HuH-7 (cell line): ENCODE data around the gene LIG1.

ENCODE experiments used
- DNase-seq: peaks from one replicate; pipeline ENCODE4 v3.0.0; 2011; ENCODE audit warnings: low spot score

The LIG1 gene

DNA sequence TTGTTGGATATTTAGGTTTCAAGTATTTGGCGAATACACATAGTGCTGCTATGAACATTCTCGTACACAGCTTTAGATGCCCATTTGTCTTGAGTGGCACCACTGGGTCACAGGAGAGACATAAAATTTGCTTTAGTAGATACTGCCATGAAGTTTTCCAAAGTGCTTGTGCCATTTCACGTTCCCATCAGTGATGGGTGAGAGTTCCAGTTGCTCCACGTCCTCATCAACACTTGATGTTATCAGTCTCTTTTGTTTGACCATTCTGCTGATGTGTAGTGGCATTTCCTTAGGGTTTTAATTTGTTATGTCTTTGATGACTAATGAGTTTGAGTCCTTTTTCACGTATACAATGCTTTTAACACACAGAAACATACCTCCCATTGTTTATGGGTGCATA lies 11.4 kb upstream of the LIG1 start:
- no peak for DNase-seq

DNA sequence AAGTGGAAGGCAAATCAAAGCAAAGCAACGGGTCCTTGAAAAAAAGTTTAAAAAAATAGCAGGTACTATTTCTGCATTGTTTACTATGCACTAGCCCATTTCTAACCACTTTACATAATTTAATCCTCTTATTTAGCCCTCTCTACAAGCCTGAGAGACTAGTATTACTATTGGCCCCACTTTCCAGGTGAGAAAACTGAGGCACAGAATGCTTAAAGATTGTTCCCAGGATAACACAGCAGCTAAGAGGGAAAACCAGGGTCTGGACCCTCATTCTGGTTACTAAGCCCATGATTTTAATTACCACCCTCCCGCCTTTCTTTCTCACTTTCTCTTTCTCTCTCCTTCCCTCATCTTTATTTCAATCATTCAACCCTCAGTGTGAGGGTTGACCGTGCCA lies 6.1 kb upstream of the LIG1 start:
- no peak for DNase-seq

DNA sequence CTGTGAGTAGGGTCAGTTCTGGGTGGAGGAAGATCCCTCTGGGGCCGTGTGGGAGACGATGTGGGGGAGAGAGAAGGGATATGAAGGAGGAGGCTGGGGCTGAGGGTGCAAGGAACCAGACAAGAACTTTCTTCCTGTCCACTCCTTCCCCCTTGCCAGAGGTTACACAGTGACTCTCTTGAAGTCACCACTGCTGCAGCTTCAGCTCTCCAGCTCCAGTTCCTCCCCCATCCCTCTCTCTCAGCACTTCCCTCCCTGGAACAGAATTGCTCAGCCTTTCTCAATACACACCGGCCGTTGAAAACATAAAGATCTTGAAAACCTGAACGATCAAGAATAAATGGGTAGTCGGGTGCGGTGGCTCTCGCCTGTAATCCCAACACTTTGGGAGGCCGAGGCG lies 5.4 kb upstream of the LIG1 start:
- DNase-seq, result no peak

DNA sequence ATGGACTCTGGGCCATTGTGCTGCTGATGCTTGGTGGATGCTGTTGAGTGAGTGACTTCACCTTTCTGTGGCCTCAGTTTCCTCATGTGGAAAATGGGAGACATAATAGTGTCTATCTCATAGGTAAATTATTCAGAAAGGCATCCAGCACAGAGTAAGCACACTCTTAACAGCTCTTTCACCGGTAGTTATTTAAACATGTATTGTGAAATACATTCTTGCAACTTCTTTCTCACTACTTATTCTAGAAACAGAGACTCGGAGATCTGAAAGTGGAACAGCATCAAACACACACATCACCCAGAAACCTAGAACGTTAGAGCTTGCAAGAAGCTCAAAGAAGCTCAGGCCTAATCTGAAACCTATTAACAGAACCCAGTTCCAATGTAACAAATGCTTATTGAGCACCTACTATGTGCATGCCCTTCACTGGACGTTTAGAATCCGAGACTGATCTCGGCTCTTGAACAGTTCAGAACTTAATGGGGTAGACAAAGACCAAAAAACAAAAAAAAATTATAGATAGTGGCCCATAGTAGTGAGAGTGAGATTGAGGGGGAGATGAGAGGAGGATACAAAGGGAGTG lies 4.4 kb upstream of the LIG1 start:
- DNase-seq, result no peak

DNA sequence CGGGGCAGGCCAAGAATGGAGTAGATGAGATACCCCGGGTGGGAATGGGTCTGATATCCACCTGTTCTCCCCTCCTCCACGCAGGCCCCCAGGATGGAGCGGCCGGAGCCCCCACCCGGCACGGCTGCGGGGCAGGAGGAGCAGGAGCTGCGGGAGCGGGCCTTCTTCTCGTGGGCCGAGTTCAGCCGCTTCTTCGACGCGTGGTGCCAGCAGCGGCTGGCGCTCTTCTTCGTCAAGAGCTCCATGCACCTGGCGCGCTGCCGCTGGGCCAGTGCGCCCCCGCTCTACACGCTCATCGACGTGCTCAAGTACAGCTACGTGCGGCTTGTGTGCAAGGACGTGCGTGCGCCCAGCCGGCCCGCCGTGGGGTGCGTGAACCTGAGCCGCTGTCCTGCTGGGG lies 1.6 kb upstream of the LIG1 start:
- no peak for DNase-seq

DNA sequence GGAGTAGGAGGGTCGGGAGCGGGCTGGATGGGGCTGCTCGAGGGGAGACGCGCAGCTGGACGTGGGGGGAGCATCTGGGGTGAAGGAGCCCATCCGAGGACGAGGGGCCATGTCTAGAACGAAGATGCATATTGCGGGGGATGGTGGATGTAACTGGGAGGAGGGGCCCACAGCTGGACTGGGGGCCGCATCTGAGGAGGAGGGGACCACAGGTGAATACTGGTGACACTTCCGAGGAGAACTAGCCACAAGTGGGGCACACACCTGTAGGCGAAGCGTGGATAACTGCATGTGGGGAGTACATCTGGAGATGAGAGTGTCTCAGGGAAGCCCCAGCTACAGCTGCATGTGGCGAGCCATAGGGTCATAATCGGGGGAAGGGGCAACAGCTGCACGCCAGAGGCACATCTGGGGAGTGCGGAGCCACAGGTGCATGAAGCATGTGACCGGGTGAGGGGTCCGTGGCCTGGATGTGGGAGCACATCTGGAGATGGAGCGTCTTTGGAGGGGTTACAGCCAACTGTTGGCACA lies 738 bp upstream of the LIG1 start:
- no peak for DNase-seq

DNA sequence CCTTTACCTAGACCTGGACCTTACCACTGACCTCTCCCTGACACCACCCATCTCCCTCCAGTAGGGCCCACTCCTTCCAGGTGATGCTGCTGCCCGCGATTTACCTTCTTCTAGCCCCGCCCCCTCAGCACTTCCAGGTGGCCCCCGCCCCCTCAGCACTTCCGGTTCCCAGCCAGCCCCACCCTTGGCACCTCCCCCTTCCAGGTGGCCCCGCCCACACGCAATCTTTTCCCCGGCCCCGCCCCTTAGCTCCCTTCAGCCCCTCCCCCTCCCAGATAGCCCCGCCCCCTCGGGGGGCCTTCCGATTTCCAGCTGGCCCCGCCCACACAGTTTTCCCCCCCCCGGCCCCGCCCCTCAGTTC lies 586 bp downstream of the LIG1 start:
- DNase-seq, result peak; percentile 74

DNA sequence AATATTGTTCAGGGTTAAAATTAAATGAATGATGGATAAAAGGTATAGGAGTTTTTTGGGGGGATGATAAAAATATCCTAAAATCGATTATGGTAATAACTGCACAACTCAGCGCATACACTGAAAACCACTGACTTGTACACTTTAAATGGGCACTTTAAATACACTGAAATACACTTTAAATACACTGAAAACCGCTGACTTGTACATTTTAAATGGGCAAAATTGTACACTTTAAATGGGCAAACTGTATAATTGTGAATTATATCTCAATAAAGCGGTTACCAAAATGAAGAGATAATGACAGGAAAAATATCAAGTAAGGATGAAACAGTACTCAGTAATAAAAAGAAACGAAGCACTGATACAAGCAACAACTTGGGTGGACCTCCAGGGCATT lies 1.5 kb downstream of the LIG1 start:
- no peak for DNase-seq

DNA sequence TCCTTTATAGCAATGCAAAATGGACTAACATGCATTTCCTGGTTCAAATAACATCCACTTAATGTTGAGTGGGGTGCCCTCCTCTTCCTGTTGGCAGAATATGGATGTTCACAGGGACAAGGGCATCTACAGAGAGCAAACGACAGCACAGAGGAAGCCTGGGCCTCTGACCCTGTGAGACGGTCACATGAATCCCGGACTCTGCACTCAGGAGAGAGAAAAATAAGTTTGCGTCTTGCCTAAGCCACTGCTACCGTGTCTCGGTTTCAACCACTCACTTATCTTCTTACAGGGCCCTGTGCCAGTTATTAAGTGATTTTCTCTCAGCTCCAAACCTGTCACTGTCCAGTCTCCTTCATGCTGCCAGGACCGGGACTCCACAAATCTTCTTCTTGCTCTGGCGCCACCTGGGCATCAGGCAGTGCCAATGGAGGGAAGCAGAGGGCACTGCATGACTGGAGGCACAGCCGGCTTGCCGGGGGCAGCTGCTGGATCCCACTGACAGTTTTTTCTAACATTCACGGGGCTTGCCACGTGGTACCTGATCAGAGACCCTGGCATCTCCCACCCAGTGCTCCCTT lies 11.8 kb downstream of the LIG1 start:
- no peak for DNase-seq

DNA sequence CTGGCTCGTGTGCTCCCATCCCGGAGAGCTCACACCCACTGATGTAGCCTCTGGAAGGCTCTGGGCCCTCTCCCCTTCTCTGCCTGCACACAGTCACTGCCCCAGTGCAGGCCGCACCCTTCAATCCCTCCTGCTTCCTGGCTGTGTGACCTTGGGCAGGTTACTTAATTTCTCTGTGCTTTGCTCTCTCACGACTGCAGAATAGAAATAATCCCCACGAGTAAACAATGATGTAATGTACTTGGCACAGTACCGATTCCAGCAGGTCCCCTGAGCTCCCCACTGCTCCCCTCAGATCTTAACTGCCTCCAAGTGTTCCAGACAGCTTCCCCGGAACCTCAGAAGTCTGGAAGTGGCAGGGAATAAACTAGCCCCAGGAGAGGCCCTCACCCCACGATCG lies 16.1 kb downstream of the LIG1 start:
- no peak for DNase-seq

DNA sequence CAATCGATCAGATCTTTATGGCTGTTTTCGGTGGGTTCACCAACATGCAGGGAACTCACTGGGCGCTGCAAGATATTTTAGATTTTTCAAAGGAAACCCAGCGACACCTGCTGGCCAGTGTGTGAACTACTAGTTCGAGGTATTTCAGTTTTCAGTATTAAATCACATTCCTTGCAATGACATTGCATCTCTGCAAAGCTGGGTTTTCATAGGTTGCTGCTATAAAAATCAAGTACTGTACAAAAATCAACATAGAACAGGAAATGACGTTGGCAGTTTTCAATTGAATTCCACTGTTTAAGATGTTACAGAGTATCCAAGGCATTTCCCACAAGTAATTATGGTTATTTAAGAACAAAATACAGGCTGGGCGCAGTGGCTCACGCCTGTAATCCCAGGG lies 17.6 kb downstream of the LIG1 start:
- DNase-seq, result peak; percentile 59

DNA sequence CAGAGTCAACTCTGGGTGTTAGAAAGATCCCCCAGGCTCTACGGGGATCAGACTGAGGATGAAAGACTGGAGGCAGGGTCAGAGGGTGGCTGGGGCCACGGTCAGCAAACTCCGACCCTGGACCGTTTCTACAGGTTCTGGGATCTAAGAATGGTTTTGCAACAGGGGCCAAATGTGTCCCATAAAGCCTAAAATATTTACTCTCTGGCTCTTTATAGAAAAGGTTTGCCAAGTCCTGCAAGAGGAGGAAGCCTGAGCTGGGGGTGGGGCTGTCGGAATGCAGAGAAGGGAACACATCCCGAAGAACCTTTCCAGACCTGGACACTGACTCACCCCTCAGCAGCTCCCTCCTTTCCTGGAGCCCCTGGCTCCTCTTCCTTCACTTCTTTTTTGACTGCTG lies 20.7 kb downstream of the LIG1 start:
- no peak for DNase-seq

DNA sequence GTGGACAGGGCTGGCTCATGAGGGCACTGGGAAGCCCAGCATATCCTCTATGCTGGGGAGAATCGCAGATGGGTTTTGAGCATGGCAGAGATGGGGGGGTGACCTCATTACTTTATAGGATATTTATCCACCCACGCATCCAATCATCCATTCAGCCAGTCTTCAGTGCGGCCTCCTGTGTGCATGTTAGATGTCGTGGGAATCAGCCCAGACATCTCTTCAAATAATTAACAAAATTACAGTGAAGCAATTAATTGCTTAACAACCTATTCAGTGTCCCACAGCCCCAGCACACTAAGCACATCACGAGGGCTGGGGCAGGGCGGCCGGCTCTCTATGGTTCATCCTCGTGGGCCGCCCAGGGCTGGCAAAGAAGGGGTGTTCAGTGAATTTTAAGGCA lies 21.6 kb downstream of the LIG1 start:
- no peak for DNase-seq

DNA sequence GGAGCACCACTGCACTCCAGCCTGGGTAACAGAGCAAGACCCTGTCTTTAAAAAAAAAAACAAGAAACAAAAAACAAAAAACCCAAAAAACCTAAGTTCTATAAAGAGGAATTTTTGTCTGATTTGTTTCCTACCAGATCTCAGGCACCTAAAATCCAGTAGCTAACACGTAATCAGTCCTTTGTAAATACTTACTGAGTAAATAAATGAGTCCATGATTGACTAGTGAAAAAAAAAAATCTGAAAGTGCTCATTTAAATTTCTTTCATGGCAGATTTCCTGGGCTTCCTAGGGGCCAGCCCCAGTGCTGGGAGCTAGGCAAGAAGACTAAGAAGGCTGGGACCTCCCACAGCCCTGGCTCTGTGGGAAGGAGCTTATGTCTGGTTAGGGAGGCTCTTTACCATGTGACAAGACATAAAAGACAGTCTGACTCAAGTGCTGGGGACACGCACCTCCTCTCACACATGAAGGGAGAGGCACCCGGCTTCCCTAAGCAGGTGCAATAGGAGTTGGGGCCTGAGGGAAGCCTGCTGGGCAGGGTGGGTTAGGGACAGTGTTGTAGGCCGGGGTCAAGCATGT lies 22.5 kb downstream of the LIG1 start:
- no peak for DNase-seq

DNA sequence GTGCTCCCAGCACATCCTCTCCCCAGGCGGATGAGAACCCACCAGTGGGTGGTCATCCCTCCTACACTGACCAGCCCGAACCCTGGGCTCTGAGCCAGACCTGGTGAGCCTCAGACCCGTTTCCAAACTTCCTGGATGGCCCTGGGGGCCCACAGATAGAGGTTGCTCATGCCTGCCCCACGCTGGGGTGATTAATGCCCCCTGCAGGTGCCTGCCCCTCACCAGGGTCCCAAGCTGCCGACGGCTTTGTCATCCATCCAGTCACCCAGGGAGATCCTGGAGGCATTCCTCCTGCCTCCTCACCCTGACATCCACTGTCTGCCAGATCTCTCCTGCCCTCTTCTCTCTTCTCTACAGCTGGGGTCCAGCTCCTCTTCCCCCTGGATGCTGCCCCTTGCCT lies 31.1 kb downstream of the LIG1 start:
- no peak for DNase-seq

DNA sequence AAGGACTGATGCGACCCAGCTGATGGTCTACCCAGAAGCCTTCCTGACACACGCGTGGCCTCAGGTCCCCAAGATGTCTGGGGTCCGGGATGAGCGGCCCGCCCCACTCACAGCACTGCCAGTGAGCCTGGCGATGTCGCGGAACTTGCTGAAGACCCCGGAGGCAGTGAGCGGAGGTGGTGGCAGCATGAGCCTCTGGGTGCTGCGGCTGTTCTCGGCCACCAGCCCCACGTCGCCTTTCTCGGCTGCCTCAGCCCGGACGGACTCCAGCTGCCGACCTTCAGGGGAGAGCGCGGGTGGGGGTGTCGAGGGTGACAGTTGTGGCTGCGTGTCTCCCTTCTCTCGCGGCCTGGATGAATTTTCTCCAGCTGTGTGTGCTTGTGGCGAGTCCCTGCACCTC lies 32.7 kb downstream of the LIG1 start:
- DNase-seq, result no peak

DNA sequence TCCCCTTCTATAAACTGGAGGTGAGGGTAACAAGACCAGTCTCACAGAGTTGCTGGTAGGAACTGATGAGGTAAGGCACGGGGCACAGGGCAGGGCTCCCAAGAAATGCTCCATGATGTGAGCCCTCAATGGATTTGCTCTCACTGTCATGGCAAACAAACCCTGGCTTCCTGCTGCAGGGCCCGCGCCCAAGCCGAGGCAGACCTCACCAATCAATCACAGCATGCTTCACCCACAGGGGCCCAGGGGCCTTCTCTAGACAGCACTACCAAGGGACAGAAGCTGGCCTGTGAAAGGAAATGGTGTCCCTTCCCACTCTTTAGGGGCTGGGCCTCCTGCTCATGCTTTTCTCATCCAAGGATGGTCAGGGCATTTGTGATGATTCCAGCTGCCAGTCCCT lies 33.6 kb downstream of the LIG1 start:
- DNase-seq, result no peak

DNA sequence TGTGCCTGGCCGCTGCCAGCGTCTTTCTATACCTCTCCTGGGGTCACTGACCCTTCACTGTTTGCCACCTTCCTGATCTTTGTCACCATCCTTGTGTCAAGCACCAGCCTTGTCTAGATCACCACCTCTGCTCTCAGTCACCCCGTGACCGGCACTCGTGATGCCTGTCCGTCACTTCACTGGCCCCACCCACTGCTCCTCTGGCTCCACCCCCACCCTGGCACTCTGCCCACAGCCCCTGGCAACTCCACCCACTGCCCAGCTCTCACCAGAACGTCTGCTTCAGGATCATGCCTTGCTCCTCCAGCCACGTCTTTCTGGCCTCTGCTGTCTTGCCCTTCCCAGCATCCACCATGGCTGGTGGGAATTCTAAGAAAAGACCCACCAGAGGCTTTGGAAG lies 34.7 kb downstream of the LIG1 start:
- DNase-seq, result no peak

DNA sequence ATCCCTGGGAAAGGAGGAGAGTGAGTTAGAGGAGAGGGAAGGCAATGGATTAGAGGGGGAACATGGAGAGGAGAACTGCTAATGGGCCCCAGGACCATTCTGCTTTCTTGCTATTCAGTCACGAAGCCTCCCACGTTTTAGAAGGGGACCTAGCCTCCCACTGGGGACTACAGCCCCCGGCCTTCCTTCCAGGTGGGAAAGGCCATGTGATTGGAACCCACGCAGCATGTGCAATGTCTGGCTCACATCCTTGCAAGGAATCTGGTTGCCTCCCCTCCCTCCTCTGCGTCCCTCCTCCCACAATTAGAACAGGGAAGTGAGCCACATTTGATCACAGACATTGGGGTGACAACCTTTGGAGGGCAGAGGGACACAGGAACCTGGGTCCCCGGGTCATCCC lies 37.0 kb downstream of the LIG1 start:
- DNase-seq, result no peak

DNA sequence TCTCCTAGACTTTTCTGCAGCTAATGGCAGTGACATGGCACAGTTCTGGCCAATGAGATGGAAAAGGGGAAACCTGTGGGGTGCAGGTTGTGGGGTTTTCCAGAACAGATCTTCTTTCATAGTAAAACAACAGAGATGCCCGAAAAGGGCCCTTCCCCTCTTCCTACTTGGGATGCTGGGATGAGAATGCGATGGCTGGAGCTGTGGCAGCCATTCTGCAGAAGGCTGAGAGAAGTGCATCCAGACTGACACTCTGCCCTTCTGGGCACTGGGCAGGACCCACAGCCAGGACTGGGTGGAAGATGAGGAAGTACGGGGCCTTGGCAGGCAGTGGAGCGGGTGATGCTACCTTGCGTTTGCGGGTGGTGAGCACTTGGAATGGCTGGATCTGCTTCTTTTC lies 42.6 kb downstream of the LIG1 start:
- no peak for DNase-seq

DNA sequence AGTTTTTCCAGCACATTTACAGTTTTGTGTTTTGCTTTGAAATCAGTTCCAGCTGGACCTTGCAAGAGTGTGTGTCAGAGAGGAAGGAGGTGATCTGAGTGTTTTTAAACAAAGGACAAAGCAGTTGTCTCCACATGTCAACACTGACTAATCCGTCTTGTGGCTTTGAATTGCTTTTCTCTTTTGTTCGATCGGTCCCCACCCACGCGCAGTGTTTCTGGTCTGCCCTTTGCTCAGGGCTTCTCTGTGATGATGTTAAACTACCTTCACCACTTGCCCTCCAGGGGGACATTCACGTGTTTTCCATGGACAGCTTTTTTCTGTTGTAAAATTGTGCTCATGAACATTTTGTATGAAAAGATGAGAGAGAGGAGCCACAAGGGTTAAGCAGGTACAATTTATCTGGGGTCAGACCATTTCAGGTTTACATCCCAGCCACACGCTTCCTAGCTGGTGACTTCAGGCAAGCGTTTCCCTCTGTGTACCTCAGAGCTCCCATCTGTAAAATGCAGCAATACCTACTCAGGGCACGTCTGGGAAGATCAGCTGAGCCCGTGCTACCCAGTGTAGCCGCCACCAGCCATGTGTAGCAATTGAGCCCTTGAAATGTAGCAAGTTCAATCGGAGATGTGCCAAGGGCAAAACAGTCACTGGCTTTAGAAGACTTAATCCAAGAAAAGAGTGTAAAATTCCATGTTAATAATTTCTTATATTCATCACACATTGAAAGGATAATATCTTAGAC lies 46.1 kb downstream of the LIG1 start:
- DNase-seq, result no peak

DNA sequence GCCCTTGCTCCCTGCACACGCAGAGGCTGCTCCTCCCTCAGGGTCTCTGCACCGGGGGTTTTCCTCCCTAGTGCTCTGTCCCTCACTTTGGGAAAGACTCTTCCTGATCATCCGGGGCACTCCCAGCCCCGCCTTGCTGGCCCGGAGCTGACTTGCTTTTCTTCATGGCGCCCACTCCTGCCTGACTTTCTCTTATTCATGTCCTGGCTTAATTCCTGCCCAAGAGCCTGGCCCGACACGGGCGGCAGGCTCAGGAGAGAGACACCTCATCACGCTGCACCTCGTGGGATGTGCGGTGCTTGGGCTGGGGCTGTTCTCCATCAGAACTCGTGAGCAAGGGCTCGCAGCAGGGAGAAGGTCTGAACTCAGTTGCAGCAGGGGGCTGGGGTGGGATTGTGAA lies 47.7 kb downstream of the LIG1 start:
- DNase-seq, result no peak

DNA sequence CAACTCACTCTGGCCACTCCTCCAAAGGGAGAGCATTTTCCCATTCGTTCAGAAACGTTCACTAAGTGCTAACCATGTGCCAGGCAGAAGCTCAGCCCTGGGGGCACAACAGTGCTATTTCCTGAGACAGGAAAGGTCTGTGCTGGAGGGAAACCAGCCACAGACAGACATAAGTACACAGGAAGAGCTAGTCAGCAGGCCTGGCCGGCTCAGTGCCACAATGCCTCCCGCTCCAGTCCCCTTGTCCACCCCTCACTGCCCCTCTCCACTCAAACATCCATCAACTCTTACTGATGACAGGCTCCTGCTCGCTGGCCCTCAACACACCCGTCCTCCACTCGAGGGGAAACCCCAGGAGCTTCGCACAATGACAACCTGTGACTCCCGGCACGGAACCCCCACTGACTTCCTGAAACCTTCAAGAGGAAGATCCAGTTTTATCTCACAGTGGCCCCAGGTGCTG lies 48.2 kb downstream of the LIG1 start:
- no peak for DNase-seq
